Measurements from ENCODE around the gene SCAND1.

The SCAND1 gene

GRCh38 chr20:35908007-35908406 lies 46.3 kb downstream of the SCAND1 start:
- DNase-seq (ENCODE audit: low read depth), result no peak
- TF ChIP-seq CTCF (conservative IDR thresholded peaks at IDR 0.05; ENCODE audit: low read depth, low read length), result no peak
- no peak overlapping the region for H3K4me3 ChIP-seq (ENCODE audit: low read length)

- DNase-seq (ENCODE audit: low read depth), result no peak
- H3K4me3 ChIP-seq (ENCODE audit: low read length), result no peak overlapping the region
- TF ChIP-seq CTCF (conservative IDR thresholded peaks at IDR 0.05; ENCODE audit: low read depth, low read length), result no peak
Measured at GRCh38 chr20:35907017-35907701, 47.1 kb downstream of the SCAND1 start.

DNA sequence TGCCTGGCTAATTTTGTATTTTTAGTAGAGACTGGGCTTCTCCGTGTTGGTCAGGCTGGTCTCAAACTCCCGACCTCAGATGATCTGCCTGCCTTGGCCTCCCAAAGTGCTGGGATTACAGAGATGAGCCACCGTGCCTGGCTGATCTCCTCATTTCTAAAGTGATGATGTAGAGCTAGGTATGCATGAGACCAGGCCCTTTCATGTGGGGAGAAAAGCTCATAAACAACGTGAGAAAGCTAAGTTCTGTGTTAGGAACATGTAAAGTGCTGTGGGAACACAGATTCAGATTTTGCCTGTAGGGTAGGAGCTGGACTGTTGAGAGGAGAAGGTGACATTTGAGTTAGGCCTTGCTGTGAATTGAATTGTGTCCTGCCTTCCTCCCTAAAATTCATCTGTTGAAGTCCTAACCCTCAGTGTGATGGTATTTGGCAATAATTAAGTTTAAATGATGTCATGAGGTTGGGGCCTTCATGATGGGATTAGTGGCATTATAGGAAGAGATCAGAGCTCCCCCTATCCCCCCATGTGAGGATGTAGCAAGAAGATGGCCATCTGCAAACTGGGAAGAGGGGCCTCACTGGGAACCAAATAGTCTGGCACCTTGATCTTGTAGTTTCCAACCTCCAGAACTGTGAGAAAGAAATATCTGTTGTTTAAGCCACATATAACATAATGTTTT lies 49.2 kb downstream of the SCAND1 start:
- TF ChIP-seq CTCF (conservative IDR thresholded peaks at IDR 0.05; ENCODE audit: low read depth, low read length), result no peak
- H3K4me3 ChIP-seq (ENCODE audit: low read length), result no peak overlapping the region
- no peak for DNase-seq (ENCODE audit: low read depth)

DNA sequence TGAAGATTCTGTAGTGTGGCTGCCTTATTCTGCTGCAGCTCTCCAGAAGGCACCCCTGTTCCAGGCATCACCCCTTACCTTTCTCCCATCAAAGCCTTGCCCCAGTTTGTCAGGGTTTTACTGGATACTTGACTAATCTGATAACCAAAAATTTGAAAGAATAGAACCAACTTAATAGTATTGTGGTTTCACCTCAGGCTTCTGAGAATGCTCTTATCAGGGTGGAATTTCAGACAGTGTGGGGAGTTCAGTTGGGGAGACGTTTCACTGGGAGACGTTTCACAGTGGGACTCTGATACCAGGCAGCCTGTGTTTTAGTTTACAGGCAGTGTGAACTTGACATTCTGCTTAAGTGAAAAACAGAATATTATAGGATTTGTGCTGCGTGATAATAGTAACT lies 50.5 kb downstream of the SCAND1 start:
- no peak for DNase-seq (ENCODE audit: low read depth)
- H3K4me3 ChIP-seq (ENCODE audit: low read length), result no peak overlapping the region
- no peak for TF ChIP-seq CTCF (conservative IDR thresholded peaks at IDR 0.05; ENCODE audit: low read depth, low read length)

Measured in retinal pigment epithelial cell (primary cell).